OCI-LY7 (cell line): ENCODE measurements around the gene EIPR1.

ENCODE experiments used
- CTCF ChIP-seq: fragments of 200-600 bp; sonication (generic); conservative IDR thresholded peaks from 2 replicates; pipeline ENCODE4 v1.5.1; 2014; ENCODE audit warnings: mild to moderate bottlenecking, antibody characterized with exemption, low read length, moderate library complexity, mixed read lengths
- EZH2phosphoT487 ChIP-seq: fragments of 200-600 bp; sonication (generic); IDR thresholded peaks from 2 replicates; pipeline ENCODE4 v1.6.1; 2018; ENCODE audit warnings: low read depth, borderline replicate concordance, mild to moderate bottlenecking, mixed run types, antibody characterized with exemption, low read length, moderate library complexity, mixed read lengths

GRCh38 chr2:3302421-3302750 lies 75.2 kb downstream of the EIPR1 start:
- TF ChIP-seq EZH2phosphoT487 (no peak), CTCF (no peak)
